AG04450 (cell line): ENCODE results near the gene CFAP57. TPM values are rescaled to one million over a fixed set of nuclear protein-coding genes. Genes with fewer than 3 reads are reported as not detected.
A peak's percentile ranks its signal among the peaks of the same experiment; 100 is the strongest.

Experiments
- CTCF ChIA-PET: fragments of 300-600, 350-600 bp; formaldehyde crosslinking; extraction: SDS; loops from one replicate; lab custom pipeline; 2022; ENCODE audit warnings: antibody characterized with exemption, inconsistent platforms; lab: Charles Lee
- POLR2A ChIA-PET: fragments of 350-600 bp; formaldehyde crosslinking; extraction: SDS; loops from one replicate; lab custom pipeline; 2021; ENCODE audit warnings: antibody characterized with exemption, inconsistent platforms; lab: Yijun Ruan, JAX
- DNase-seq: peaks from one replicate; pipeline ENCODE4 v3.0.0-alpha.2; 2011; ENCODE audit warnings: low read depth, low spot score
- H3K27ac ChIP-seq: one replicate; pipeline ENCODE4 v1.5.1; 2012; ENCODE audit warnings: low read depth, low read length, control low read depth
- H3K27me3 ChIP-seq: one replicate; pipeline ENCODE4 v1.6.0; 2012; ENCODE audit warnings: low read length; ENCODE audit not compliant: control insufficient read depth, insufficient read depth
- H3K4me3 ChIP-seq: 2 replicates; pipeline ENCODE4 v1.5.1; 2011; ENCODE audit warnings: mild to moderate bottlenecking, low read depth, low read length, control low read depth
- H3K9me3 ChIP-seq: 2 replicates; pipeline ENCODE4 v1.5.1; 2012; ENCODE audit warnings: low read length; ENCODE audit not compliant: control insufficient read depth, insufficient read depth
- polyA plus RNA-seq: library from polyadenylated mRNA; depleted of rRNA; stranded (reverse); fragments of >200 nt; gene quantifications from 2 replicates; pipeline ENCODE4 v1.2.3, GENCODE V29; 2011
- TF ChIP-seq, protein P1 (sequence below): IDR thresholded peaks from 2 replicates; pipeline ENCODE4 v1.5.1; 2011; ENCODE audit warnings: low read depth, low read length, control low read depth, inconsistent platforms

CFAP57 gene
- polyA plus RNA-seq, 1 experiment, result 0.58 TPM

DNA sequence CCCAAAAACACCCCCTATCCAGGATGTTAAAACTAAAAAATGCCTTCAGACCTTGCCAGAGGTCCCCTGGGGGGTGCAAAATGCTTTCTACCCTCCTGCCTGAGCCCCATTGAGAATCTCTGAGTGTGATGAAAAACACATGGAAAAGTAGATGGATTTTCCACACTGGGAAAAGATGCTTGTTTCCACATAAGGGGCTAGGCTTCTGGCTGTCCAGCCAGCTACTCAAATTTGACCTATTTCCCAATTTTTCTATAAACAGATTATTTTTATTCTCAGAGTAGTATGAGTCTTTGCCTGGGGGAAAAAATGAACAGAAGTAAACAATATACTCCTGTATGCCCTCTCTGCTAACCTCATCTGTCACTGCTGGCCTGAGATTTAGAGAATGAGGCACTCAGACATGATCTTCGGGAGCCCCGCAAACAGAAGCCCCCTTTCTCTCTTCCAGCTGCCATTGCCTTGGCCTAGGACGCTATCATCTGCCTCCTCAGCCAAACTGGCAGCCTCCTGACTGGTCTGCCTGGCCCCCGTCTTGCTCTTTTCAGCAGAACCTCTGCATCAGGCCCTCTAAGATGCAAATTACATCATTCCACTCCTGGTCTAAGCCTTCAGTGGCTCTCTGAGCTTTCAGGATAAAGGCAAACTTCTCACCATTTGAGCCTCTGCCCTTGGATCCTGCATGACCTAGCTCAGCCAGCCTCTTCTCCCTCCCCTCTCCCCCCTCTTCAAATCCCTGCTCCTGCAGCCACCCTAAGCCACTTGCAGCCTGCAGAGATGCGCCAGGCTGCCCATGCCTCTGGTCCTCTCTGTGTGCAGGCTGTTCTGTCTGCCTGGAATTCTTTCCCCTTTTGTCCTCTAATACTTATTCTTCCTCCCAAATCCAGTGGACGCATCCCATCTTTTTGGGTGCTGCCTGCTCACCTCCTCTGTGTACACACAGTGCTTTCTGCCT is 58.0 kb downstream of the CFAP57 start:
- Histone ChIP-seq H3K4me3 (no peak overlapping the region), H3K27ac (peak overlapping the region; percentile 81), H3K27me3 (no peaks in the 10 kb centered on the region), H3K9me3 (no peaks in the 10 kb centered on the region)
- CTCF ChIA-PET, result interaction anchor here (0.6 to 6.5 kb wide), 4 partner anchors 62 to 206 kb away, joined by 3 to 141 read pairs (median 4); partner anchors contain the start of gene ELOVL1
- DNase-seq, result no peak
- POLR2A ChIA-PET, result interaction anchor here (0.6 to 1.2 kb wide), 3 partner anchors 136 to 159 kb away, joined by 3 to 5 read pairs (median 3); partner anchors contain the start of genes MED8 and SZT2
- TF ChIP-seq, protein P1, sequence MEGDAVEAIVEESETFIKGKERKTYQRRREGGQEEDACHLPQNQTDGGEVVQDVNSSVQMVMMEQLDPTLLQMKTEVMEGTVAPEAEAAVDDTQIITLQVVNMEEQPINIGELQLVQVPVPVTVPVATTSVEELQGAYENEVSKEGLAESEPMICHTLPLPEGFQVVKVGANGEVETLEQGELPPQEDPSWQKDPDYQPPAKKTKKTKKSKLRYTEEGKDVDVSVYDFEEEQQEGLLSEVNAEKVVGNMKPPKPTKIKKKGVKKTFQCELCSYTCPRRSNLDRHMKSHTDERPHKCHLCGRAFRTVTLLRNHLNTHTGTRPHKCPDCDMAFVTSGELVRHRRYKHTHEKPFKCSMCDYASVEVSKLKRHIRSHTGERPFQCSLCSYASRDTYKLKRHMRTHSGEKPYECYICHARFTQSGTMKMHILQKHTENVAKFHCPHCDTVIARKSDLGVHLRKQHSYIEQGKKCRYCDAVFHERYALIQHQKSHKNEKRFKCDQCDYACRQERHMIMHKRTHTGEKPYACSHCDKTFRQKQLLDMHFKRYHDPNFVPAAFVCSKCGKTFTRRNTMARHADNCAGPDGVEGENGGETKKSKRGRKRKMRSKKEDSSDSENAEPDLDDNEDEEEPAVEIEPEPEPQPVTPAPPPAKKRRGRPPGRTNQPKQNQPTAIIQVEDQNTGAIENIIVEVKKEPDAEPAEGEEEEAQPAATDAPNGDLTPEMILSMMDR, result no peak

DNA sequence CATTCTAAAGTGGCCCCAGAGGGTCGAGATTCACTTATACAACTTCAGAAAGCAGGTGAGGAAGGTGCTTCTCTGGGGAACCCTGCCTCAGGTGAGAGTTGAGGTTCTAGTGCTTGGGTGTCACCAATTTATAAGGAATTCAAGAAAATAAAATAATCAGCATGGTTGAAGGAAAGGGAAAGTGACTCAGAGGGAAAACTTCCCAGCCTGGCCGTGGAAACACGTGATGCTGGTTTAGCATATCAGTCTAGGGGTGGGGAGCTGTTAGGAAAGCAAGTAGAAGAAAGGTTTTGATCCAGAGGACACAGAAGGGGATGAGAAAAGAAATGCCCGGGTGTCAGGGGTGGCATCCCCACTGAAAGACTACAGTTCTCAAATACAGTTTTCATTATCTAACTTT is 59.9 kb downstream of the CFAP57 start:
- no peaks in the 10 kb centered on the region for H3K27me3 ChIP-seq
- H3K27ac ChIP-seq, result peak overlapping the region; percentile 42
- no peaks in the 10 kb centered on the region for H3K9me3 ChIP-seq
- TF ChIP-seq, protein P1, result no peak
- peak; percentile 36 for DNase-seq
- no peak overlapping the region for H3K4me3 ChIP-seq
- ChIA-PET POLR2A (interaction anchor here (0.7 to 1.9 kb wide), 3 partner anchors 13 to 135 kb away, joined by 4 to 5 read pairs (median 5); partner anchors contain the start of genes CDC20 and ELOVL1), CTCF (interaction anchor here (1.0 to 1.1 kb wide), 2 partner anchors 126 to 182 kb away, joined by 4 to 5 read pairs; no protein-coding TSS in a partner anchor)

DNA sequence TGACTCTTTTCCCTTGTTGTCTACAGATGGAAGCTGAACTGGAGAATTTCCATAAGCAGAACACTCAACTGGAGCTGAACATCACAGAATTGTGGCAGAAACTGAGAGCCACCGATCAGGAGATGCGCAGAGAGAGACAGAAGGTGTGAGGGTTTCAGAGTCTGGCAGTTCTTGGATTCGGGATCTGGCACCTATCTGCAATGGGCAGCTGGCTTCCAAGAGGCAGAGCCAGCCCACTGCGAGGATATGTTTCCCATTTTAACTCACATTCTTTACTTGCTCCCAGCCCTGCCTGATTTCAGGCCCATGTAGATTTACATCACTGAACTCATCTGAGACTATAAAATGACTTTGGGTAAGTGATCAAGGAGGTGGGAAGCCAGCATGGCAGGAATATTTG is 60.4 kb downstream of the CFAP57 start:
- CTCF ChIA-PET, result interaction anchor here (0.6 to 1.1 kb wide), 3 partner anchors 22 to 182 kb away, joined by 3 to 5 read pairs (median 4); no protein-coding TSS in a partner anchor

DNA sequence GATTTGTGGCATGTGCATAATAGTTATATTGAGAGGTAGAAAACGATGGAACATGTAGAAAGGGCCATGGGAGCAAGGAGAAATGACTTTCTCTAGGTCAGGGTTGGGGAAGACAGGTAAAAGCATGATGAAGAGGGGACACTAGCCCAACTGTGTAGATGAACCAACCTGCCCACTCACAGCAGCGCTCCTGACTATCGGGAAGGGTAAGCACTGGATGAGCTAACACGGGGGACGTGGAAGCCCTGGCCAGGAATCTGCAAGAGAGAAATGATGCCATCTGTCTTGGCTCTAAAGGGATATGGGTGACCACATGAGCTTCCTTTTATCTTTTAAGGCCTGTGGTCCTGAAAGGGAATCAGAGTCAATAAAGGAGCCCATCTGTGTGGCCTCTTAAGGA is 61.5 kb downstream of the CFAP57 start:
- DNase-seq, result no peak
- Histone ChIP-seq H3K4me3 (no peak overlapping the region), H3K27ac (no peak overlapping the region), H3K27me3 (no peaks in the 10 kb centered on the region), H3K9me3 (no peaks in the 10 kb centered on the region)
- TF ChIP-seq, protein P1, result no peak
- ChIA-PET CTCF (interaction anchor here (0.9 kb wide), 1 partner anchor 181 kb away, joined by 3 read pairs; no protein-coding TSS in a partner anchor), POLR2A (interaction anchor here (1.9 kb wide), 1 partner anchor 134 kb away, joined by 5 read pairs; the partner anchor contains the start of gene ELOVL1)

More for the DNA sequence above, 60.4 kb downstream of the CFAP57 start:
- TF ChIP-seq, protein P1, result no peak
- no peak for DNase-seq
- Histone ChIP-seq H3K4me3 (no peak overlapping the region), H3K27ac (peak overlapping the region; percentile 42), H3K9me3 (no peaks in the 10 kb centered on the region), H3K27me3 (no peaks in the 10 kb centered on the region)
- POLR2A ChIA-PET, result interaction anchor here (1.3 to 1.9 kb wide), 2 partner anchors 126 to 135 kb away, joined by 5 read pairs; partner anchors contain the start of genes CDC20 and ELOVL1
